OCI-LY1 (cell line): ENCODE data around the gene TOR4A.

ENCODE experiments used
- H2AFZ ChIP-seq: fragments of 200-600 bp; sonication (generic), shearing (Covaris generic); 2 replicates; pipeline ENCODE4 v1.6.0; 2014; ENCODE audit warnings: antibody characterized with exemption, mild to moderate bottlenecking, low read length
- H3F3A ChIP-seq: fragments of 200-600 bp; sonication (generic), shearing (Covaris generic); 2 replicates; pipeline ENCODE4 v1.6.0; 2014; ENCODE audit warnings: mild to moderate bottlenecking, antibody characterized with exemption, low read length, moderate library complexity; ENCODE audit not compliant: insufficient read depth
- H3K27ac ChIP-seq: fragments of 200-600 bp; sonication (generic); 2 replicates; pipeline ENCODE4 v1.5.1; 2014; ENCODE audit warnings: low read length, mixed run types, mild to moderate bottlenecking, low read depth; ENCODE audit not compliant: poor library complexity, severe bottlenecking
- H3K27me3 ChIP-seq: fragments of 200-600 bp; sonication (generic); 2 replicates; pipeline ENCODE4 v1.6.0; 2014; ENCODE audit warnings: antibody characterized with exemption, mild to moderate bottlenecking, low read length, moderate library complexity; ENCODE audit not compliant: insufficient read depth
- H3K36me3 ChIP-seq: fragments of 200-600 bp; sonication (generic); 2 replicates; pipeline ENCODE4 v1.6.1; 2014; ENCODE audit warnings: mild to moderate bottlenecking, antibody characterized with exemption, low read length, moderate library complexity, mixed read lengths; ENCODE audit not compliant: insufficient read depth
- H3K4me1 ChIP-seq: fragments of 200-600 bp; sonication (generic); 2 replicates; pipeline ENCODE4 v1.5.1; 2014; ENCODE audit warnings: mild to moderate bottlenecking, low read length, moderate library complexity; ENCODE audit not compliant: insufficient read depth, severe bottlenecking
- H3K4me2 ChIP-seq: fragments of 200-600 bp; sonication (generic), shearing (Covaris generic); 2 replicates; pipeline ENCODE4 v1.6.1; 2014; ENCODE audit warnings: low read length
- H3K4me3 ChIP-seq: fragments of 200-600 bp; sonication (generic); 2 replicates; pipeline ENCODE4 v1.5.1; 2014; ENCODE audit warnings: low read length, low read depth, mild to moderate bottlenecking, mixed read lengths; ENCODE audit not compliant: poor library complexity, severe bottlenecking
- H3K79me2 ChIP-seq: fragments of 200-600 bp; shearing (Covaris generic); 2 replicates; pipeline ENCODE4 v1.6.1; 2016; ENCODE audit warnings: mixed run types, low read length, mixed read lengths; ENCODE audit not compliant: insufficient read depth
- H3K9ac ChIP-seq: fragments of 200-600 bp; sonication (generic), shearing (Covaris generic); 2 replicates; pipeline ENCODE4 v1.6.1; 2014; ENCODE audit warnings: mild to moderate bottlenecking, low read length, mixed read lengths
- H3K9me2 ChIP-seq: fragments of 200-600 bp; sonication (generic), shearing (Covaris generic); 2 replicates; pipeline ENCODE4 v1.6.1; 2014; ENCODE audit warnings: low read depth, mild to moderate bottlenecking, low read length, mixed read lengths
- H3K9me3 ChIP-seq: fragments of 200-600 bp; shearing (Covaris generic); 2 replicates; pipeline ENCODE4 v1.6.1; 2014; ENCODE audit warnings: low read length, mixed read lengths
- H4K20me1 ChIP-seq: fragments of 200-600 bp; sonication (generic), shearing (Covaris generic); 2 replicates; pipeline ENCODE4 v1.6.0; 2016; ENCODE audit warnings: mild to moderate bottlenecking, low read length; ENCODE audit not compliant: insufficient read depth
- CTCF ChIP-seq: fragments of 200-600 bp; sonication (generic), shearing (Covaris generic); IDR thresholded peaks from 2 replicates; pipeline ENCODE4 v1.5.1; 2017; ENCODE audit warnings: mild to moderate bottlenecking, antibody characterized with exemption, low read length, moderate library complexity, mixed read lengths
- EZH2 ChIP-seq: fragments of 200-600 bp; sonication (generic), shearing (Covaris generic); IDR thresholded peaks from 2 replicates; pipeline ENCODE4 v1.8.0; 2017; ENCODE audit warnings: borderline replicate concordance, mixed run types, mild to moderate bottlenecking, antibody characterized with exemption, low read length, moderate library complexity, mixed read lengths

Gene TOR4A

GRCh38 chr9:137299938-137300337 is 22.4 kb downstream of the TOR4A start:
- TF ChIP-seq EZH2 (no peak), CTCF (no peak)
- H3K4me3 ChIP-seq = no peak overlapping the region

GRCh38 chr9:137300567-137301080 is 23.1 kb downstream of the TOR4A start:
- Histone ChIP-seq H2AFZ (no peak overlapping the region), H3K27ac (no peak overlapping the region), H3K36me3 (no peaks in the 10 kb centered on the region), H3K4me2 (peak overlapping the region; percentile 88), H3K4me1 (peaks cover 14% of the 10 kb centered on the region), H3K27me3 (peaks cover 25% of the 10 kb centered on the region; the same call in 1 of the 2 replicates), H3K4me3 (peak overlapping the region; percentile 59), H3K9me3 (no peaks in the 10 kb centered on the region), H3K79me2 (no peaks in the 10 kb centered on the region), H4K20me1 (no peaks in the 10 kb centered on the region), H3F3A (peaks cover 6% of the 10 kb centered on the region; the same call in 1 of the 2 replicates), H3K9me2 (no peaks in the 10 kb centered on the region), H3K9ac (no peak overlapping the region)
- TF ChIP-seq CTCF = no peak
- TF ChIP-seq EZH2 = no peak

More at GRCh38 chr9:137299938-137300337, 22.4 kb downstream of the TOR4A start:
- Histone ChIP-seq H3K4me1 (peaks cover 14% of the 10 kb centered on the region), H3K27me3 (peaks cover 25% of the 10 kb centered on the region; the same call in 1 of the 2 replicates), H3K9me2 (no peaks in the 10 kb centered on the region), H3K27ac (no peak overlapping the region), H2AFZ (no peak overlapping the region), H3K9ac (no peak overlapping the region), H3K9me3 (no peaks in the 10 kb centered on the region), H3K36me3 (no peaks in the 10 kb centered on the region), H3K4me2 (no peak overlapping the region), H4K20me1 (no peaks in the 10 kb centered on the region), H3F3A (peaks cover 6% of the 10 kb centered on the region; the same call in 1 of the 2 replicates), H3K79me2 (no peaks in the 10 kb centered on the region)

- Histone ChIP-seq H3K27me3 (peaks cover 25% of the 10 kb centered on the region; the same call in 1 of the 2 replicates), H3K79me2 (no peaks in the 10 kb centered on the region), H3K36me3 (no peaks in the 10 kb centered on the region), H2AFZ (no peak overlapping the region), H3K9me2 (no peaks in the 10 kb centered on the region), H3K4me2 (peak overlapping the region; percentile 88), H3F3A (peaks cover 6% of the 10 kb centered on the region; the same call in 1 of the 2 replicates), H4K20me1 (no peaks in the 10 kb centered on the region), H3K27ac (no peak overlapping the region), H3K4me1 (peaks cover 14% of the 10 kb centered on the region), H3K9ac (no peak overlapping the region; the same call in 1 of the 2 replicates), H3K4me3 (peak overlapping the region; percentile 59), H3K9me3 (no peaks in the 10 kb centered on the region)
- TF ChIP-seq CTCF (no peak), EZH2 (0 out of 2 replicates have a peak, but pooled peaks have one; percentile 65)
Observed at GRCh38 chr9:137301081-137301947, 23.8 kb downstream of the TOR4A start.
